Parathyroid adenoma (tissue), 2 donors: ENCODE measurements around the gene DSN1.

Experiments used
- H2AFZ ChIP-seq: fragments of 300-600 bp; sonication (generic); one replicate; pipeline ENCODE4 v1.7.0; 2017; ENCODE audit warnings: antibody characterized with exemption, mild to moderate bottlenecking
- H3K27ac ChIP-seq: fragments of 300-600 bp; sonication (generic); one replicate; pipeline ENCODE4 v1.7.0; 2017
- H3K27me3 ChIP-seq: fragments of 300-600 bp; sonication (generic); one replicate; pipeline ENCODE4 v1.7.0; 2017; ENCODE audit warnings: low read length; ENCODE audit not compliant: control insufficient read depth, insufficient read depth
- H3K36me3 ChIP-seq: fragments of 300-600 bp; sonication (generic); one replicate; pipeline ENCODE4 v1.7.0; 2017; ENCODE audit warnings: low read length; ENCODE audit not compliant: control insufficient read depth, insufficient read depth
- H3K4me1 ChIP-seq: fragments of 300-600 bp; sonication (generic); one replicate; pipeline ENCODE4 v1.7.0; 2017; ENCODE audit warnings: control low read depth
- H3K4me2 ChIP-seq: fragments of 300-600 bp; sonication (generic); one replicate; pipeline ENCODE4 v1.7.0; 2017; ENCODE audit warnings: low read length
- H3K4me3 ChIP-seq: fragments of 300-600 bp; sonication (generic); one replicate; pipeline ENCODE4 v1.7.0; 2017; ENCODE audit warnings: low read depth, low read length
- H3K79me2 ChIP-seq: fragments of 300-600 bp; sonication (generic); one replicate; pipeline ENCODE4 v1.7.0; 2017; ENCODE audit warnings: control low read depth
- H3K9ac ChIP-seq: fragments of 300-600 bp; sonication (generic); one replicate; pipeline ENCODE4 v1.7.0; 2017; ENCODE audit warnings: mild to moderate bottlenecking
- H3K9me3 ChIP-seq: fragments of 300-600 bp; sonication (generic); one replicate; pipeline ENCODE4 v1.7.0; 2017; ENCODE audit warnings: low read length; ENCODE audit not compliant: control insufficient read depth
- TF ChIP-seq, protein P1 (sequence below): fragments of 300-600 bp; sonication (generic); IDR thresholded peaks from one replicate; pipeline ENCODE4 v1.7.0; 2017; ENCODE audit warnings: antibody characterized with exemption, mild to moderate bottlenecking
- donor health status: primary hyperparathyroidism.

DSN1 gene

DNA sequence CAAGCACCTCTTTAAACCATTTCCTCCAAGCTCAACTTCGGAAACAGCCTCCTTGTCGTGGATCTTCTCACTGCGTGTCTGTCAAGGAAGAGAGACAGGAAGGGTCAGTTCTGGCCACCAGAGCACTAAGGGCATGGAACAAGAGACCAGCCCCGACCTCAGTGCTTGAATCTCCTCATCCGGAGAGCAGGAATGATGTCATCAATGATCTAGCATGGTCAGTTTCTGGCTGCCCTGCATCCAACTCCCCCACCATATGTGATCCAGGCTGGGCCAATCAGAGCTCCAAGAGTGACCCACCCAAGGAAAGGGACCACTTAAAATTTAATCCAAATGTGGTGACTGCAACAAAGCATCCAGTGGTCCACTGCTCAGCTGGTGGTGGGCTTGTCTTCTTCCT, 23.3 kb upstream of the DSN1 start:
- H3K4me1 ChIP-seq = no peaks in the 10 kb centered on the region
- no peaks in the 10 kb centered on the region for H3K36me3 ChIP-seq
- no peak overlapping the region for H2AFZ ChIP-seq
- no peaks in the 10 kb centered on the region for H3K27me3 ChIP-seq
- H3K4me2 ChIP-seq = no peak overlapping the region
- no peaks in the 10 kb centered on the region for H3K9me3 ChIP-seq
- TF ChIP-seq, protein P1, sequence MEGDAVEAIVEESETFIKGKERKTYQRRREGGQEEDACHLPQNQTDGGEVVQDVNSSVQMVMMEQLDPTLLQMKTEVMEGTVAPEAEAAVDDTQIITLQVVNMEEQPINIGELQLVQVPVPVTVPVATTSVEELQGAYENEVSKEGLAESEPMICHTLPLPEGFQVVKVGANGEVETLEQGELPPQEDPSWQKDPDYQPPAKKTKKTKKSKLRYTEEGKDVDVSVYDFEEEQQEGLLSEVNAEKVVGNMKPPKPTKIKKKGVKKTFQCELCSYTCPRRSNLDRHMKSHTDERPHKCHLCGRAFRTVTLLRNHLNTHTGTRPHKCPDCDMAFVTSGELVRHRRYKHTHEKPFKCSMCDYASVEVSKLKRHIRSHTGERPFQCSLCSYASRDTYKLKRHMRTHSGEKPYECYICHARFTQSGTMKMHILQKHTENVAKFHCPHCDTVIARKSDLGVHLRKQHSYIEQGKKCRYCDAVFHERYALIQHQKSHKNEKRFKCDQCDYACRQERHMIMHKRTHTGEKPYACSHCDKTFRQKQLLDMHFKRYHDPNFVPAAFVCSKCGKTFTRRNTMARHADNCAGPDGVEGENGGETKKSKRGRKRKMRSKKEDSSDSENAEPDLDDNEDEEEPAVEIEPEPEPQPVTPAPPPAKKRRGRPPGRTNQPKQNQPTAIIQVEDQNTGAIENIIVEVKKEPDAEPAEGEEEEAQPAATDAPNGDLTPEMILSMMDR = no peak
- no peaks in the 10 kb centered on the region for H3K79me2 ChIP-seq
- no peak overlapping the region for H3K27ac ChIP-seq
- H3K9ac ChIP-seq = no peak overlapping the region
- no peak overlapping the region for H3K4me3 ChIP-seq

DNA sequence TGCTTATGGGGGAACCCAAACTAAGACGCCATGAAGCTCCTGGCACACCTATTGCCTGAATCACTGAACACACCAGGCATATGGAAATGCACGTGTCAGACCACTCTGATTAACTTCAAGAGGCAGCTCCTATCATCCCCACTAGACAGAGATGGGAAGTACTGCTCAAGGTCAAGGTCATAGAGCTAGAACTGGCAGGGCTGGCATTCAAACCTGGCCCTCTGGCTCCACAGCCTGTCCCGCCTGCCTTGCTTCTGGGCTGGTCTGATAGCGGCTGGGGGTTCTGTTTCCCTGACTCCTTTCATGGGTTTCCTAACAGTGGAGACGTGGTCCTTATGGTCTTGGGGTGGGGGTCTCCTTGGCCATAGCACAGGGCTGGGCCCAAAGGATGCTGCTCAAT, 22.6 kb upstream of the DSN1 start:
- Histone ChIP-seq H2AFZ (no peak overlapping the region), H3K4me1 (no peaks in the 10 kb centered on the region), H3K4me2 (no peak overlapping the region), H3K27ac (no peak overlapping the region), H3K79me2 (no peaks in the 10 kb centered on the region), H3K9me3 (no peaks in the 10 kb centered on the region), H3K4me3 (no peak overlapping the region), H3K36me3 (no peaks in the 10 kb centered on the region), H3K9ac (no peak overlapping the region), H3K27me3 (no peaks in the 10 kb centered on the region)
- TF ChIP-seq, protein P1 = no peak

DNA sequence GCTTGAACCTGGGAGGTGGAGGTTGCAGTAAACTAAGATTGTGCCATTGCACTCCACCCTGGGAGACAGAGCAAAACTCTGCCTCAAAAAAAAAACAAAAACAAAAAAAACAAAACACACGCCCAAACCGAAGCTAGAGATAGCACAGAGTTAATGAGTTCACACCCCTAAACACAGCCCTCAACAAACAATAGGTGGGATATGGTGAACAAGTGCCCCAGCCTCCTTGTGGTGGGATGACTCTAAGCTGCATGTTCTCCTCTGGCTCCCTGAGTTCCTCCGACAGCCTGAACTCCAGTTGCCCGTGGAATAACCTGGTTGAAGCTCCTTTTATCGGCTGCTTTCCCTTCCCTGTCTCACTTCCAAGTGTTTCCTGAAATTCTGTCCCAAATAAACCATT, 22.1 kb upstream of the DSN1 start:
- Histone ChIP-seq H3K4me3 (no peak overlapping the region), H3K4me2 (no peak overlapping the region), H3K9me3 (no peaks in the 10 kb centered on the region), H3K4me1 (no peaks in the 10 kb centered on the region), H3K27me3 (no peaks in the 10 kb centered on the region), H3K9ac (no peak overlapping the region), H3K79me2 (no peaks in the 10 kb centered on the region), H3K36me3 (no peaks in the 10 kb centered on the region), H3K27ac (no peak overlapping the region), H2AFZ (no peak overlapping the region)
- TF ChIP-seq, protein P1 = no peak

DNA sequence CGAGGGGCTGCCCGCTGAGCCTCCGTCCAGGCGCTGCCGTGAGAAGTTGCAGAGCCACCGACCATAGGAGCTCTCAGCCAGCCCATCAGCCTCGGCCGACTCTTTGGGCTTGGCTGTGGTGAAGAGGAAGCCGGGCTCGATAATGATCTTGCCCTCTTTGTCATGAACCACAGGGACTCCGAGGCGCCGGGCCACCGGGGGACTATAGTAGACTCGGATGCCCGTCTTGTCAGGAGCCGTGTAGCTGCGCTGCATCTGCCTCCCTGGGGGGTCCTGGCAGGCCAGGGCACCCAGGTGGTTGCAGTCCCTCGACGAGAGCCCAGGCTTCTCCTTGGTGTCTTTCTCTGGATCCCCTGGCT, 20.5 kb upstream of the DSN1 start:
- no peak overlapping the region for H3K4me3 ChIP-seq
- H3K9ac ChIP-seq = no peak overlapping the region
- H2AFZ ChIP-seq = no peak overlapping the region
- no peaks in the 10 kb centered on the region for H3K79me2 ChIP-seq
- no peaks in the 10 kb centered on the region for H3K4me1 ChIP-seq
- no peaks in the 10 kb centered on the region for H3K9me3 ChIP-seq
- TF ChIP-seq, protein P1 = no peak
- H3K27ac ChIP-seq = no peak overlapping the region
- H3K4me2 ChIP-seq = no peak overlapping the region
- no peaks in the 10 kb centered on the region for H3K27me3 ChIP-seq
- H3K36me3 ChIP-seq = no peaks in the 10 kb centered on the region

DNA sequence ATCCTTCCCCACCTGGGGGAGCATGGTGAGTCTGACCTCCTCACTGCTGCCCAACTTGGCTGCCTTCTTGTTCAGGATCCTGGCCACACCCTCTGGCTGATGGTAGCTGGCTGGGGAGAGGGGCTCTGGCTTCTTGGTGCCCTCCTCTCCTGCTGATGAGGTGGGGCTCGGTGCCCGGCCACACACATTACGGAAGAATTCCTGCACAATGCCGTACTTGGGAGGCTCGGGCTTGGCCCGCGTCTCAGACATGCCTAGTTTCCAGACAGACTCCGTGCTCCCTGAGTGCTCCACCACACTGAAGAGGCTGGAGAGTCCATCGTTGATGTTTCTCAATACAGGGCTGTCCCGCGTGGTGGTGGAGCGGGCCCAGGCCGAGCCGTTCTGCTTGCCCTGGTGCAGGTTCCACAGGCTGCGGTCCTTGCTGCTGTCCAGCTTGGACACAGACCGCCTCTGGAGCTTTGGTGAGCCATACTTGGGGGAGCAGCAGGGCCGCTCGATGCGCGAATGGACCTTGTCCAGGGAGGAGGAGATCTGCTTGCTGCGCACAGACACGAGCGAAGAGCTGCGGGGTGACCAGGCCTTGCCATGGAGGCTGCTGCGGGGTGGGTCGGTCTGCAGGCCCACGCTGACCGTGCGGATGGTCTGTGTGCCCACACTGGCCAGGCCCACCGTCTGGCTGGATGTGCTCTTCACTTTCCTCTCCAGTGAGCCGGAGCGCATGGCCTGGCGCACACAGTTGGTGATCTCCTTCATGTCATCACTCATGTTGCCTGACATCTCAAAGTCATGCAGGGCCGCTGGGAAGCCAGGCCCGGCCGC, 19.9 kb upstream of the DSN1 start:
- no peaks in the 10 kb centered on the region for H3K27me3 ChIP-seq
- no peak overlapping the region for H3K27ac ChIP-seq
- no peaks in the 10 kb centered on the region for H3K9me3 ChIP-seq
- no peak overlapping the region for H3K4me2 ChIP-seq
- TF ChIP-seq, protein P1 = no peak
- no peak overlapping the region for H2AFZ ChIP-seq
- no peak overlapping the region for H3K4me3 ChIP-seq
- H3K9ac ChIP-seq = no peak overlapping the region
- no peaks in the 10 kb centered on the region for H3K4me1 ChIP-seq
- H3K36me3 ChIP-seq = no peaks in the 10 kb centered on the region
- H3K79me2 ChIP-seq = no peaks in the 10 kb centered on the region
